ENCODE data around the gene CIART. TPM values are rescaled to one million over a fixed set of nuclear protein-coding genes. Genes with fewer than 3 reads are reported as not detected.

CIART gene
- polyA plus RNA-seq, 1 of the 3 experiments (the other 2 are of a cell fraction), result 3.2 TPM

DNA sequence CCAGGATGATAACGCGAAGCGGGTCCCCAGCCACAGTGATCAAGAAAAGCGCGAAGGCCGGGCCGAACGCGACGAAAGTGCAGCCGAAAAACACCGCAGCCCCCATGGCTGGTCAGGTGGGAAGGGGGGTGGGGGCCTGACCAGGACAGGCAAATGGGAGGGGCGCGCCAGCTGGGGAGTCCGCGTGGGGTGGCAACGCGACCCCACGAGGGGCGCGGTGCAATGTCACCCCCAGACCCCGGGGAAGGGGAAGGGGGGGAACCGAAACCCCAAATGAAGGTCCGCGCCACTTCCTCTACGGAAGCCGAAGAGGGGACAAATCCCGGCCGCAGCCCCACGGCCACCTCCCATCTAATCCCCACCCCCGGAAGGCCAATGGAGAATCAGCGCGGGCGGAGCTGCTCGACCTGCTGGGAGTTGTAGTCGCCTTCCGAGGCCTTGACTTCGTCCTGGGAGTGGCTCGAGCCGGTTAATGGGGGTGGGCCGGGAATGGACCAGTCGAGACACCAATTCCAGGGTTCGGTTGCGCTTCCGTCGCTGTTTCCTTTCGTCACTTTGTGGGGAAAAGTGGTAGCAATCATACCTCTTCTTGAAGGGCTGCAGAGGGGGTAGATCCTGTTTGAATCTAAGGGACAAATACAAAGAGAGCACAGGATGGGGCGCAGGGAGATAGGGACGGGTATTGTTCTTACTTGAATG lies 13.5 kb upstream of the CIART start, which contains the start of gene APH1A (continued):
- TF ChIP-seq, protein P1, sequence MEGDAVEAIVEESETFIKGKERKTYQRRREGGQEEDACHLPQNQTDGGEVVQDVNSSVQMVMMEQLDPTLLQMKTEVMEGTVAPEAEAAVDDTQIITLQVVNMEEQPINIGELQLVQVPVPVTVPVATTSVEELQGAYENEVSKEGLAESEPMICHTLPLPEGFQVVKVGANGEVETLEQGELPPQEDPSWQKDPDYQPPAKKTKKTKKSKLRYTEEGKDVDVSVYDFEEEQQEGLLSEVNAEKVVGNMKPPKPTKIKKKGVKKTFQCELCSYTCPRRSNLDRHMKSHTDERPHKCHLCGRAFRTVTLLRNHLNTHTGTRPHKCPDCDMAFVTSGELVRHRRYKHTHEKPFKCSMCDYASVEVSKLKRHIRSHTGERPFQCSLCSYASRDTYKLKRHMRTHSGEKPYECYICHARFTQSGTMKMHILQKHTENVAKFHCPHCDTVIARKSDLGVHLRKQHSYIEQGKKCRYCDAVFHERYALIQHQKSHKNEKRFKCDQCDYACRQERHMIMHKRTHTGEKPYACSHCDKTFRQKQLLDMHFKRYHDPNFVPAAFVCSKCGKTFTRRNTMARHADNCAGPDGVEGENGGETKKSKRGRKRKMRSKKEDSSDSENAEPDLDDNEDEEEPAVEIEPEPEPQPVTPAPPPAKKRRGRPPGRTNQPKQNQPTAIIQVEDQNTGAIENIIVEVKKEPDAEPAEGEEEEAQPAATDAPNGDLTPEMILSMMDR (IDR thresholded peaks at IDR 0.05), result no peak
- TF ChIP-seq SIN3A (IDR thresholded peaks at IDR 0.05; ENCODE audit: borderline replicate concordance, low read depth, low read length) (peak; percentile 88; the same call in 1 of the 2 replicates), FOXJ3 (CRISPR knock-in tag; IDR thresholded peaks at IDR 0.05) (no peak), GABPA (IDR thresholded peaks at IDR 0.05; ENCODE audit: low read depth) (peak; percentile 88), CHD2 (IDR thresholded peaks at IDR 0.05; ENCODE audit: low read length, partially characterized antibody) (peak; percentile 91), TCF12 (IDR thresholded peaks at IDR 0.05) (no peak; the same call in 1 of the 2 replicates), SMC3 (IDR thresholded peaks at IDR 0.05; ENCODE audit: low read depth, low read length) (no peak), NRF1 (IDR thresholded peaks at IDR 0.05; ENCODE audit: low read depth, low read length) (no peak), RCOR1 (IDR thresholded peaks at IDR 0.05; ENCODE audit: low read length) (0 out of 2 replicates have a peak, but pooled peaks have one; percentile 13), RAD21 (IDR thresholded peaks at IDR 0.05; ENCODE audit: low read length) (no peak), MXI1 (IDR thresholded peaks at IDR 0.05; ENCODE audit: low read depth, low read length) (peak; percentile 72), YY1 (IDR thresholded peaks at IDR 0.05; ENCODE audit: low read depth) (peak; percentile 75), EZH2phosphoT487 (IDR thresholded peaks at IDR 0.05; ENCODE audit: borderline replicate concordance, low read depth) (no peak), TEAD4 (IDR thresholded peaks at IDR 0.05; ENCODE audit: borderline replicate concordance, insufficient read depth) (no peak), ELF1 (IDR thresholded peaks at IDR 0.05) (peak; percentile 83)
- TF ChIP-seq, protein P2, sequence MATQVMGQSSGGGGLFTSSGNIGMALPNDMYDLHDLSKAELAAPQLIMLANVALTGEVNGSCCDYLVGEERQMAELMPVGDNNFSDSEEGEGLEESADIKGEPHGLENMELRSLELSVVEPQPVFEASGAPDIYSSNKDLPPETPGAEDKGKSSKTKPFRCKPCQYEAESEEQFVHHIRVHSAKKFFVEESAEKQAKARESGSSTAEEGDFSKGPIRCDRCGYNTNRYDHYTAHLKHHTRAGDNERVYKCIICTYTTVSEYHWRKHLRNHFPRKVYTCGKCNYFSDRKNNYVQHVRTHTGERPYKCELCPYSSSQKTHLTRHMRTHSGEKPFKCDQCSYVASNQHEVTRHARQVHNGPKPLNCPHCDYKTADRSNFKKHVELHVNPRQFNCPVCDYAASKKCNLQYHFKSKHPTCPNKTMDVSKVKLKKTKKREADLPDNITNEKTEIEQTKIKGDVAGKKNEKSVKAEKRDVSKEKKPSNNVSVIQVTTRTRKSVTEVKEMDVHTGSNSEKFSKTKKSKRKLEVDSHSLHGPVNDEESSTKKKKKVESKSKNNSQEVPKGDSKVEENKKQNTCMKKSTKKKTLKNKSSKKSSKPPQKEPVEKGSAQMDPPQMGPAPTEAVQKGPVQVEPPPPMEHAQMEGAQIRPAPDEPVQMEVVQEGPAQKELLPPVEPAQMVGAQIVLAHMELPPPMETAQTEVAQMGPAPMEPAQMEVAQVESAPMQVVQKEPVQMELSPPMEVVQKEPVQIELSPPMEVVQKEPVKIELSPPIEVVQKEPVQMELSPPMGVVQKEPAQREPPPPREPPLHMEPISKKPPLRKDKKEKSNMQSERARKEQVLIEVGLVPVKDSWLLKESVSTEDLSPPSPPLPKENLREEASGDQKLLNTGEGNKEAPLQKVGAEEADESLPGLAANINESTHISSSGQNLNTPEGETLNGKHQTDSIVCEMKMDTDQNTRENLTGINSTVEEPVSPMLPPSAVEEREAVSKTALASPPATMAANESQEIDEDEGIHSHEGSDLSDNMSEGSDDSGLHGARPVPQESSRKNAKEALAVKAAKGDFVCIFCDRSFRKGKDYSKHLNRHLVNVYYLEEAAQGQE (IDR thresholded peaks at IDR 0.05; ENCODE audit: low read depth, low read length), result peak; percentile 15; the same call in 1 of the 2 replicates
- TF ChIP-seq, protein P3, sequence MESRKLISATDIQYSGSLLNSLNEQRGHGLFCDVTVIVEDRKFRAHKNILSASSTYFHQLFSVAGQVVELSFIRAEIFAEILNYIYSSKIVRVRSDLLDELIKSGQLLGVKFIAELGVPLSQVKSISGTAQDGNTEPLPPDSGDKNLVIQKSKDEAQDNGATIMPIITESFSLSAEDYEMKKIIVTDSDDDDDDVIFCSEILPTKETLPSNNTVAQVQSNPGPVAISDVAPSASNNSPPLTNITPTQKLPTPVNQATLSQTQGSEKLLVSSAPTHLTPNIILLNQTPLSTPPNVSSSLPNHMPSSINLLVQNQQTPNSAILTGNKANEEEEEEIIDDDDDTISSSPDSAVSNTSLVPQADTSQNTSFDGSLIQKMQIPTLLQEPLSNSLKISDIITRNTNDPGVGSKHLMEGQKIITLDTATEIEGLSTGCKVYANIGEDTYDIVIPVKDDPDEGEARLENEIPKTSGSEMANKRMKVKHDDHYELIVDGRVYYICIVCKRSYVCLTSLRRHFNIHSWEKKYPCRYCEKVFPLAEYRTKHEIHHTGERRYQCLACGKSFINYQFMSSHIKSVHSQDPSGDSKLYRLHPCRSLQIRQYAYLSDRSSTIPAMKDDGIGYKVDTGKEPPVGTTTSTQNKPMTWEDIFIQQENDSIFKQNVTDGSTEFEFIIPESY (IDR thresholded peaks at IDR 0.05; ENCODE audit: borderline replicate concordance, low read depth), result no peak
- TF ChIP-seq, protein P4, sequence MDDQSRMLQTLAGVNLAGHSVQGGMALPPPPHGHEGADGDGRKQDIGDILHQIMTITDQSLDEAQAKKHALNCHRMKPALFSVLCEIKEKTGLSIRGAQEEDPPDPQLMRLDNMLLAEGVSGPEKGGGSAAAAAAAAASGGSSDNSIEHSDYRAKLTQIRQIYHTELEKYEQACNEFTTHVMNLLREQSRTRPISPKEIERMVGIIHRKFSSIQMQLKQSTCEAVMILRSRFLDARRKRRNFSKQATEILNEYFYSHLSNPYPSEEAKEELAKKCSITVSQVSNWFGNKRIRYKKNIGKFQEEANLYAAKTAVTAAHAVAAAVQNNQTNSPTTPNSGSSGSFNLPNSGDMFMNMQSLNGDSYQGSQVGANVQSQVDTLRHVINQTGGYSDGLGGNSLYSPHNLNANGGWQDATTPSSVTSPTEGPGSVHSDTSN (IDR thresholded peaks at IDR 0.05), result no peak
